GM21360 (cell line): ENCODE results near the gene COPB1.

Experiments used
- ATAC-seq: cut with Tn5 transposase; IDR thresholded peaks from one replicate; pipeline ENCODE4 v1.9.1; 2021; ENCODE audit warnings: mild to moderate bottlenecking, moderate library complexity; ENCODE audit not compliant: unreplicated experiment

COPB1 gene

DNA sequence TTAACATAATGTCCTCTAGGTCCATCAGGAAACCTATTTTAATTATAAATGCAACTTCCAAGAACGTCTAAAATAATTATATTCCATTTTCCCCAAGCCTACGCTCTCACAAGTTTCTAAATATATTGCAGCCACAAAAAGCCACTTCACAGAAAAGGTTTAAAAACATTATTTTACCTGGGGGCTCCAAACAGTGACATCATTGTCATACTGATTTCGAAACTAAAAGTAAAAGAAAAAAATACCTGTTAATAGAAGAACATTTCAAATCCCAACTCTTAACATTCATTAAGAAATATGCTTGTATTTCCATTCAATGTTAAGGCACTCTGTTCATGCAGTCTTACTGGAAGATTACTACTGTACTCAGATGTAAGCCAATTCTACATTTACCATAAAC, 19.2 kb upstream of the COPB1 start:
- no peak for ATAC-seq

DNA sequence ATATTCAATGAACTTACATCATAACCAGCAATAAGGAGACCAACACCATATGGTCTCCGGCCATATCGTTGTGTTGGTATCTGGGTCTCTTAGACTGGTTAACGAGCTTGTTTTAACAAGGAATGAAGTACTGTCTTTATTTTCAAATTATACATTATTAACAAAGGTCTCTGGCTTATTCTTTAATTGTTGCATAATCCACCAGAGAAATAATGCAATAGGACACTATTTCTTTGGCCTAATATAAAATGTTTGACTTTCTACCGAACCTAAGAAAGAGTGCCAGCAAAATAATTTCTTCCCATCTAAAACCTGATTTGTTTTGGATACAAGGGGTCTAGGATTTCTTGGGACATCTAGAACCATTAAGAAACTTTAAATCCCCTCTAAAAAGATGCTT, 14.2 kb upstream of the COPB1 start:
- no peak for ATAC-seq

DNA sequence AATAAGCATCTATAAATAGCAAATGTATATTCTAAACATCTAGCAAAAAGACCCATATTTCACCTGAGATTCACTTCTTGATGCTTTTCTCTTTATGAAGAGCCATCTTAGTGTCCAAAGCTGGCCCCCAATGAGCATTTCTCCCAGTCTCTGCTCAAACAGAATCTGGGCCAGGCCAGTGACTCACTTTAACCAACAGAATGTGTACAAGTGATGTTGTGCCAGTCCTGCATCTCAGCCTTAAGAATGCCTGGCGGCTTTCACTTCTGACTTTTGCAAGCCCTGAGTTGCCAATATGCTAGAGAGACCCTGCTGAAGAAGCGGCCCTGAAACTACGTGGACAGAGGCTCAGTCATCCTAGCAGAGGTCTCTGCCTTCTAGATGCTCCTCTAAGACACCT, 6.9 kb upstream of the COPB1 start:
- ATAC-seq = no peak

DNA sequence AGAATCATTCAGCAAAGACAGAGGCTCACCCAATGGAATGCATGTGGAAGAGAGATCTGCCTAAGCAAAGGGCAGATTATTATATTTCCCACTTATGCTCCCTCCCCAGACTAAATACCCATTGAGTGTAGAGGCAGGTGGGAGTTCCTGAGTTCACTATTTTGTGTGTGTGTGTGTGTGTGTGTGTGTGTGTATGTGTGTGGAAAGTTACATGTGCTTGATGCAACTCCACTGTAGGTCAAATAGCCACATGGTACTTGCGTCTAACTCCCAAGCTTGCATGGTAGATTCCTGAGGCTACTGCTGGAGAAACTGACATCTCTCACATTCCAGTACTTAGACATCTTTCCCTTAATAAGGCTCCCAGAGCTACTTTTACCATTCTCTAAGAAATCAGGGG, 3.4 kb upstream of the COPB1 start:
- ATAC-seq = no peak

DNA sequence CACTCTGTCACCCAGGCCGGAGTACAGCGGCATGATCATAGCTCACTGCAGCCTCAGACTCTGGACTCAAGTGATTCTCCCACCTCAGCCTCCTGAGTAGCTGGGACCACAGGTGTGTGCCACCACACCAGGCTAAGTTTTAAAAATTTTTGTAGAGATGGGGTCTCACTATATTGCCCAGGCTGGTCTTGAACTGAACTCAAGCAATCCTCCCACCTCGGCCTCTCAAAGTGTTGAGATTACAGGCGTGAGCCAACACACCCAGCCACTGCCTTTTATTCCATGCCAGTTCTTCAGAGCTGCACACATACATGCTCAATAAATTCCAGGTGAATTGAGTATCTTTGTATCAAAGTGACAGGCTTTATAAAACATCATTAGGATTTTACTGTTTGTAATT, 2.4 kb upstream of the COPB1 start:
- ATAC-seq = no peak

DNA sequence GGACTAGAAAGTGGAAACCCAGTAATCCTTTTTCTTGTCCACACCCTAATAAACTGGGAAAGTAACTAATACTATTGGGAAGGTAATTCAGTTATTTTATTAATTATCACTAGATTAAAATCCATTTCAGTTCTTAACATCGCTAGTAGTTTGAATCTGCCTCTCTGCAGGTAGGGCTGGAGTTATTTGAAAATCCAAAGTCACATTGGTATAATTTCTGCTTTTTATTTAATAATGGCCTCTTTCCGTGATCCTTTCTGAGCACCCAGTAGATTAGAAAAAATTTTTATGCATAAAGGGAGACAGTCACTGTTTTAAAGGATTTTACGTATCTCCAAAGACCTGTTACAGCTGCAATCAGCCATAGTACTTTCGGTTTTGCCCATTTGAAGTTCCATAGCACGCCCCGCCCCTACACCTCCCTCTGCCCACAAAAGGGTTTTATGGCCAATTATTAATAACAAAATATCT, 605 bp upstream of the COPB1 start:
- ATAC-seq = peak; percentile 51

DNA sequence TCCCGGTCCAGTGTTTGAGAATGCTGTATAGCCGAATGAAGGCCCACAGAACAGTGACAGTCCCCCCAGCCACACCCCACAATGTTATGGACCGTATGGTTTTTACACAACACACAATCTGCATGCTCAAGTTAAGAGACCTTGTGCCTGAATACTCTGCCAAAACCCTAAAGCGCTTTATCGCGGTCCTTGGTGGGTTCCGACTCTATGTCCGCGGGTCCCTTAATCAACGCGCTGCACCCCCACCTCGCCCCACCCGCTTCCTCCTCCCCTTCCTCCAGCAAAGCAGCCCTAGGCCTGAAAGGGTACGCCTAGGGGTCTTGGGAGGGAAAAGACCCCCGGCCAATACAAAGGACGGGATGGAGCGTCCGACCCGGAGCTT, 442 bp downstream of the COPB1 start:
- peak; percentile 14 for ATAC-seq

DNA sequence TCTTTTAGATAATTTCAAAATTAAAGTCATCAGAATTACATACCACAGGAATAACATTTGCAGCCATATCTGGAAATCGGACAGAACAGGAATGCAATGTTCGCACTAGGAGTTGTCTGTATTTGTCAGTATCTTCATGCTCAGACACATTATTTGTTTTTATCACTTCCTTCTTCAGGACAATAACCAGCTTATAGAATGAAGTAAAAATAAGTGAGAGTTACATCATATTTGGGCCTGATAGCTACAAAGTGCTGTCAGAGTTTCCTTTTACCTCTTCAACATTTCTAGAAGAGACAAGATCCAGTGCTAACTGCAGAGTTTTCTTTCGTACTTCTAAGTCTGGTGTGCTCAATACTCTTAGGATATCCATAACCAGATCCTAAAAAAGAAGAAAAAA, 18.9 kb downstream of the COPB1 start:
- no peak for ATAC-seq

DNA sequence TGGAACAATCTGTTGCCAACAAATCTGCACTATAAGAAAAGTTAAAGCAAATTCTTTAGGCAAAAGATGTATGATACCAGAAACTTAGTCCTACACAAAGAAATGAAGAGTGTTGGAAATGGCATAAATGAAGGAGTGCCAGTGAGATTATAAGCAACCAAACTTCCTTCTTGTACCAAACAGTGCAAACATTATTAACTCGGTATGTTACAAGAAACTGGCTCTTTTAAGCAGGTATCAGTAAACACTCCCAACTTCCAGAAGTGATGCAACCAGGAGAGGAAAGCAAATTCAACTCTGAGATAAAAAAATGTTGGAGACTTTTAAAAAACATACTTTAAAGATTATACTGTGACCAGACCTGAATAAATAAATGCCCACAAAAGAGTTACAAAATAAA, 28.5 kb downstream of the COPB1 start:
- ATAC-seq = no peak

DNA sequence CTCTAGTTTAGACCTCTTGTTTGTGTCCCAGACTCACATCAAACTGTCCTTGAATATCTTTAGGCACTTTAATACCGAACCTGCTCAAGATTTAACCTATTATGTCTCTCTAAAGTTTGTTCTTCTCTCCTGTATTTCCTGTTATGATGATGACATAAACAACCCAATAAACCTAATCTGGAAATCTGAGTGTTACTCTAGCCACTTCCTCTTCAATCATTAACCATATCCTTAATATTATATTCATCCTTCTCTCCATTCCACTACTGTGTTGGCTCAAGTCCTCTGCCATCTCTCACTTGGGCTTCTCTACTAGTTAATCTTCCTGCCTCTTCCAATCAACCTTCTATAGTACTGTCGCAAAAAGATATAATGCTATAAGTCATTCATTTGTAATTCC, 36.0 kb downstream of the COPB1 start:
- no peak for ATAC-seq

DNA sequence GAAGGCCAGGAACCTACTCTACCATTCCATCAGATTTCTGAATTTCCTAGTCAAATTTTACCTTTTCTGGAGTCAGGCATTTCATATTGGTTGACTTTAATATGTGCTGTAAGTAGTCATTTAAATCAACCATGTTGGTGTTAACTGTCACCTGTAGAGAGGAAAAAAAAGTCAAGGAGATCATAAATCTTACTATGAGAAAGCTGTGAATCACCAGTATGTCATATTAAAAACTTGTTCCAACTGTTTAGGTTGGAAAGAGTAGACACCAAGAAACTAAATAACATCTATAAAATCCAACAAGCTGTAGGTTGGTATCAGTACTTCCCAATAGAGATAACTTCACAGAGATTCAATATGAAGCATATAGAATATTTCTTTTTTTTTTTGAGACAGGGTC, 39.5 kb downstream of the COPB1 start:
- no peak for ATAC-seq

DNA sequence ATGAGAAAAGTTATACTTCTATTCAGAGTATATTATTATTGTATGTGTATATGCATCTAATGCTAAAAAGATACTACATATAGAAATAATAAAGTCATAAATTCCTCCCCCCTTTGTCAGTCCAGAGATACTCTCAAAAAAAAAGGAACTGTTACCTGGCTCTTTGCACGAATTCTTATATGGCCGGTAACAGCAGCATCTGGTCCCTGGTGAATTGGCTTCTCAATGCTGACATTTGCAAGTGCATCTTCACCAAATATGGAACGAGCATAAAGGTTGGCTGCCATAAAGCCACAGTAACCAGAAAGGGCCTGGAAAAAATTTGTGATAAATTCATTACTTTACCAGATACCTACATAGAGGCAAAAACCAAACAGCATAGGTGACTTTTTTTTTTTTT, 41.2 kb downstream of the COPB1 start:
- ATAC-seq = no peak

DNA sequence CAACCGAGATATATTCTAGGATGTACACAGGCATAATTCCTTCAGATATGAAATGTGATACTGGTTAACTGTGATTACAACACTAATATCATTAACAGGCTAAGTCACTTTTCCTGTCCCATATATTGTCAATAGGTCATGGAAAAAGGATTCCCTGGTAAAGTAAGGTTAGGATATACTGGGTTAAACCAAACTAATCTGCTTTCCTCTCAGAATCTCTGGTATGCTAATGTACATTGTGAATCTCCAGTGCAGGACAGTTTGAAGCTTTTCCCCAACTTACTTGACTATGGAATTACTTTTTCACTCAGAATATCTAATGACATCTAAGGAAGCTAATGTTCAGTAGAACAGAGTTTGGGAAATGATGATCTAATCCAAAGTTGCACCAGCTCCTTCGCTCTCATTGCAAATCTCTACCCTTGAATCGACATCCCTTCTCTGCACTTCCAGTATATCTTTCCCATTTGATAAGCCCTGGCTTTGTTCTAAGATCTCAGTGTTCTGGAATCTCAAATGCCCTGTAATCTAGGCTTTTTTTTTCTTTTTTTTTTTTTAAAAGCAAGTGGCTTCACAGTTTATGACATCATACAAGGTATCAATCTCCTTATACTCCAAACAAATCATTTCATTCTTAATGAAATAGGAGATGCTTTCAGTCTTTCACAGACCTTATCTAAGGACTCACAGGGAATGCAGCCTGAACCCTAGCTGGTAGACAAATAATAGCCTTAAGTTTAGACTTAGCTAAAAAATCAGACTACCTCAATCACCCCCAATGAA, 43.8 kb downstream of the COPB1 start:
- no peak for ATAC-seq

DNA sequence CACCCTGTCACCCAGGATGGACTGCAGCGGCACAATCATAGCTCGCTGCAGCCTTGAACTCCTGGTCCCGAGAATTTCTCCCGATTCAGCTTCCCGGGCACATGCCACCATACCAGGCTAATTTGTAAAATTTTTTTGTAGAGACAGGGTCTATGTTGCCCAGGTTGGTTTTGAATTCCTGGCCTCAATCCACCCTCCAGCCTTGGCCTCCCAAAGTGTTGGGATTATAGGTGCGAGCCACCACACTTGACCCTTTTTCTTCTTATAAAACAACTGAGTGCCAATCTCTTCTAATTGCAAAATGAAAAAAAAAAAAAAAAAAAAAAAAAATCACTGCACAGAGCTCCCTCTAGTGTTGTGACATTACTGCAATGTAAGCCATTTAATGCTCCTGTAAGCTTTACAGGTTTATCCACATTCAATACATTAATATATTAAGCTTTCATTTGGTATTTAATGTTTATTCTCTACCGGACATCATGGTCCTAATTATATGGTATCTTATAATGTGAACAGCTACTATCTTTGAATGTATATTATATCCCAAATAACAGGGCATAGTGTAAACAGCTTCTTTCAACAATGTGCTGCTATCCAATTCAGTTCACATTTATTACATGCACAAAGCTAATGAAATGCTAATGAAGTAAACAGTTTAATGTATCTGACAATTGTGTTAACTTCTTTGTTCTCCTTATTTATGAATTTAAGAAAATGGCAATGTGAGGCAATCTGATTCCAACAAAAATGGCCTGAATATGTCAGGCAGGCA, 44.6 kb downstream of the COPB1 start:
- ATAC-seq = no peak

DNA sequence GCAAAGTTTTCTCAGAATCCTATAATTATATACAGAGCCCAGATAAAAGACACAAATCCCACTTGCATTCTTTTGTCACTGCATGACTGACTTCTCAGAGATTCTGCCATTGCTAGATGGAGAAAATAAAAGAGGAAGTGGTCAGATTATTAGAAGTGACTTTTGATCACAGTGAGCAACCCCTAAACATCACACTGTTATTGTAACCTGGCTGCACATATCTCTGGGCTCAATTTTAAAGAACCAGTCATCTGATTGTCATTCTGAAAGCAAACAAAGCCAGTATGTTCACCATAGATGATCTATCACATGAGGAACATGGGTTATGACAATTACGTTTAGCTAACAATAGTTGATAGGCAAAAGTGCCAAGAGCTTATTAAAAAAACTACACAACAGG, 47.8 kb downstream of the COPB1 start:
- peak; percentile 45 for ATAC-seq

DNA sequence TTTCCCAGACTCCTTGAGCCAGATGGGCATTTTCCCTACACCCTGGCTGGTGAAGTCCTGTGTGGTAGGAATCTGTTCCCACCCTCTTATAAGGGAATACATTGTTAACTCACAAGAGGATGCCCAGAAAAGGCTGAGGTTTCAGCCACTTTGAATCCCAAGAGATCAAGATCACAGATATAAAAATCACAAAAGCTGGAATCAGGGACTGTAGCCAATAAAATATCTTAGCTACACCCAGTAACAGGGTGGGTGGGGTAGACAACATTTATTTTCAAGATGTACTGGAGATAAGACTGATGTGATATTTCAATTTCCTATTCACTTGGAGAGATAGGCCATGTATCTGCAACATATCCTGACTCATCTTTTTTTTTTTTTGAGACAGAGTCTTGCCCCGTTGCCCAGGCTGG, 50.3 kb downstream of the COPB1 start:
- no peak for ATAC-seq

DNA sequence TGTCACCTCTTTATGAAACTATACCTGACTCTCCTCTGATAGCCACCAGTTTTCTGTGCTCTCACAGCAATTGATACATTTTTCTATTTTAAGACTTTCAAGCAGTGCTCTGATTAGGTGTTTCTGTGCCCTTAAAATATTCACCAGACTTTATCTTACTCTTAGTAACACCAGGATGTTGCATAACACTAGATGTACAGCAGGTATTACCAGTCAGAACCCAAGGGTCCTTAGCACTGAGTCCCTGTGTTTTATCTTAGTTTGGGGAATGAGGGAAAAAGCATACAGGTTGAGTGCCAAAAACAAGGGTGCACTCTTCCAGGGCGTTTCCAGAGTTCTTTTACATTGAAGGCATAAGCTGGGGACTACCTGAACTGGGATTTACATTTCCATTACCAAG, 51.4 kb downstream of the COPB1 start:
- ATAC-seq = no peak

DNA sequence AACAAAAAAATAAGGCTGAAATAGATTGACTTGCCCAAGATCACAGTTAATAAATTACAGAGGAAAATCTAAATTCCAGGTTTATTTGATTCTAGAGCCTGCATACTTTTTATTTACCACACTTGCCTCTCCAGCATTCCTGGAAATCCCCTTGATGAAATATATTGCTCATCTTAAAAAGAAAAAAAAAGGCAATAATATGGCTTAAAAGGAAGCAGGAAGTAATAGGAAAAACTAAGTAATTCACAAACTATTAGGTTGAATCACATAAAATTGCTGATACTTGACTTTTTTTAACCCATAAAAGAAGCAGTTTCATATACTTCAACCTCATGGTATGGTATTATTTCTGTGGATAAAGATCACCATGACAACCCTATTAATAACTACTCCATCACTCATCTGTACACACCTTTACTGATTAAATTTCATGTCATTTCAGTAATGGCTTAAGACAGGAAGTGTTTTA, 52.9 kb downstream of the COPB1 start:
- no peak for ATAC-seq

DNA sequence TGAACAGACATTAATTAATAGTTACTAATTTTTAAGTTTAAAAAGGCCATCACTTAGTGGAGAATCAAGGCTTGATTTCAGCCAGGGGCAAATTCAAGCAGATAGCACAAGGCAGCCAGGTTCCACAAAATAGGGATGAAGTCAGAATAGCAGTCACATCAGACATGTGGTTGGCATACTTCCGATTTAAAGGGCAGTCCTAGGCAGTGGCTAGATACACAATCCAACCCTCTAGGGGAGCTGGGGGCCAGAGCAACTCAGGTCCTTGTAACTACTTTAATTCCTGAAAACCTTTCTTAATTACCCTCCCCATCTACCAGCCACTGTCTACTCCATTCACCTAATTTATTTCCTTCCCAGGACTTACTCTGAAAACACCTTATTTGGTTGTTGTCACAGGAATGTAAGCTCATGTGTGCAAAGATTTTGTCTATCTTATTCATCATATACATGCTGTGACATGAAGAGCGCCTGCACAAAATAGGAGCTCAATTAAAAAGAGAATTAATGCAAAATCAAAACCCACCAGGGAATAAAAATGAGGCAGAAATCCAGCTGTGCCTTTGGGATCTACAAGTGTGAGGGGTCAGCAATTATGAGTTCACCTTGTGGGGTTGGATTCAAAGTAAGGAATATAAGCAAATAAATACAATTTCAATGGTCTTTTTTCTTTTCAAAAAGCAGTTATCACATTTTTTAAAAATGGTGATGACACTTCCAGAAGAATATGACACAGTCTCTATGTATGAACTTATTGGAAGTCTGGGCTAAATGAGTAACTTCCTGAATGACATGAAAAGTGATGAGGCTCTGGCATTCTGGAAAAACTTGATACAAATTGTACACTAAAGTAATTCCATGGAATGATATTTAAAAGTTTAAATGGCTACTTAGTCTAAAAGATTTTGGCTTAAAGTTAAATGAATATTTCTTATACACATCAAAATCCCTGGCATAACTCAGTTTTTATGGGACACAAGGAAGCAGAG, 53.8 kb downstream of the COPB1 start:
- ATAC-seq = no peak

DNA sequence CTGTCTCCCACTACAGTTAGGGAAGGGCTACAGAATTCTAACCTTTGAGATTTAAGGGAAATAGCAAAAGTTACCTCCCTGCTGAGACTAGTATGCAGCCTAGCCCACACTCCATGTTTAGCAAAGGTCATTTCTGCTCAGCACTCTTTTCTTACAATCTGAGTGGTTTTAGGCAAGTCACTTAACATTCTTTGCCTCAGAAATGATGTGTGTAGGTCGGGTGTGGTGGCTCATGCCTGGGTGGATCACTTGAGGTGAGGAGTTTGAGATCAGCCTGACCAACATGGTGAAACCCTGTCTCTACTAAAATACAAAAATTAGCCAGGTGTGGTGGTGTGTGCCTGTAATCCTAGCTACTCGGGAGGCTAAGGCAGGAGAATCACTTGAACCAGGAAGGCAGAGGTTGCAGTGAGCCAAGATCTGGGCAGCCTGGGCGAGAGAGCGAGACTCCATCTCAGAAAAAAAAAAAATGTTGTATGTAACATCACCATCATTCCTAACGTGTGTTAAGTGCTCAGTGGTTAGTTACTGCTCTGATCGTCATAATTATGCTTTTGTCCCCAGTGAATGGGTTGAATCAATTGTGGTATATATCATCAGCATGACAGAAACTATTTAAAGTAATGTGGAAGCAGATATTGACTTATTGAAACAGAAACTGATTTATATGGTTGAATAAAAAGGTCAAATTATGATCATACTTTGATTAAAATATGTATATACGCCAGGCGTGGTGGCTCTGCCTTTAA, 55.0 kb downstream of the COPB1 start:
- no peak for ATAC-seq
